Activated CD8-positive, alpha-beta memory T cell treated with anti-CD3 and anti-CD28 coated beads for 24 hours (primary cell): ENCODE results near the gene IFNA2.
"Not testable (repeated sequence)": the region's sequence is repeated elsewhere in the genome, so short reads cannot be mapped to it uniquely, and the experiment has no call there.

Experiments used
- DNase-seq: peaks from one replicate; pipeline ENCODE4 v3.0.0-alpha.2; 2020

IFNA2 gene

DNA sequence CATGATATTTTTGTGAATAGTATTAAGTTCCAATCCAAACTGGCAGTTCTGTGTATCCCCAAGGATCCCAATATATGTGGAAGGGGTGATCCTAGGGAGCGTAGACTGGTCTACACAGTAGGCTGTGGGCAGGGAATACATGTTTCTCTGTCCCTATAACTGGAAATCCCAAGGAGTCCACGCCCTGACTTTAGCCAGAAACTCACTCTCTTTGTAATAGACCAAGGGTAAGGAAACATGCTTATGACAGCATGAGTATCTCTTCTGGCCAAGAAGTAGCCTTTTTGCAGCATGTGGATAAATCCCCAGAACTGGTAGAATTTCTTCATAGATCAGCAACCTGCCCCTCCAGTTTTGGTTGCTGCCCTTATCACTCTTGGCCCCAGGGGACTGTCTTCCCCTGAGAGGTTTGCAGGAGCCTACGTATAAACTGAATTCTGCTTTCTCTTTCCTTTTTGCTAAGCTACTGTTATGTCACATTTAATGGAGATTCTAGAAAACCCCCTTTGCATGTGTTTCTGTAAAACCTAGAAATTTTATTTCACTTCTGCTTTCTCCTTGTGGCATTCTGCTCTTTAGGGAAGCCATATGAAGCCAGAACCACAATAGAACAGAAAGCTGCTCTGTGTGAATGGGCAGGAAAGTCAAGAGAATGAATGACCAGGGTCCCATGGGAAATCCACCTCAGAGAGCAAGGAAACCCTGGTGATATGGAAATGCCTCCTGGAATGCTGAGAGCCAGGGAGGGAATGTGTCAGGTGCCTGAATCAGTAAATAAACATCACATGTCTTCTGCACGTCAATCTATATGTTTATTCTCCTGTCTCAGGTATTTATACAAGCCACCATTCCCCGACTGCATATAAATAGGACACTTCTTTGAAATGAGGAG, 3.5 kb downstream of the IFNA2 start:
- DNase-seq, result no peak

DNA sequence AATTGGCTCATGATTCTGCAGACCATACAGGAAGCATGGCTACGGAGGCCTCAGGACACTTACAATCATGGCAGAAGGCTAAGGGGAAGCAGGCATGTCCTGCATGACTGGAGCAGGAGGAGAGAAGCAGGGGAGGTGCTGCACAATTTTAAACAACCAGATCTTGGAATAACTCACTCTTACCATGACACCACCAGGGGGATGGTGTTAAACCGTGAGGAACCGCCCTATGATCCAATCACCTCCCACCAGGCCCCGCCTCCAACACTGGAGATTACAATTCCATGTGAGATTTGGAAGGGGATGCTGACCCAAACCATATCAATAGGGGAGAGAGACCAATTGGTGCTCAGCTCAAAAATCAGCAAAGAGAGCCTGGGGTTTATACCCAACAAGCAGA, 13.7 kb downstream of the IFNA2 start:
- DNase-seq, result not testable (repeated sequence)

DNA sequence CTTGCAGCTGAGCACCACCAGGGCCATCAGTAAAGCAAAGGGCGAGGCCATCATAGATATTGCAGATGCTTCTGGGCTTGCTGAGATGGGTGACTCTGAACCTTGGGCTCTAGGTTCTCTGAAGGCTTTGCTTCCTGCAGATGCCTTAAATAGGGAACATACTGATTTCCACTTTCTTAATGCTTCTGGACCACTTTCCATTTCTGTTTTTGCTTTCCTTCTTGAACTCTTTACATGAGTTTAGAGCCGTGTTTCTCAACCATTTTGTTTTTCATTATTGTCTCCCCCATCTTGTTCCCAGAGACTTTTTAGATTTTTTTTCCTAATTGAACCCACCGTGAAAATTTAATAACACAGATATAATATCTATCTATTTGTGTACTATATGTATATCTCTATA, 17.2 kb downstream of the IFNA2 start, which contains the start of gene IFNA13:
Gene IFNA13 (minus strand): TSS at position 101 of the 400 bp plus-strand sequence. CDS start 47 bp downstream, at position 54.
- no peak for DNase-seq

DNA sequence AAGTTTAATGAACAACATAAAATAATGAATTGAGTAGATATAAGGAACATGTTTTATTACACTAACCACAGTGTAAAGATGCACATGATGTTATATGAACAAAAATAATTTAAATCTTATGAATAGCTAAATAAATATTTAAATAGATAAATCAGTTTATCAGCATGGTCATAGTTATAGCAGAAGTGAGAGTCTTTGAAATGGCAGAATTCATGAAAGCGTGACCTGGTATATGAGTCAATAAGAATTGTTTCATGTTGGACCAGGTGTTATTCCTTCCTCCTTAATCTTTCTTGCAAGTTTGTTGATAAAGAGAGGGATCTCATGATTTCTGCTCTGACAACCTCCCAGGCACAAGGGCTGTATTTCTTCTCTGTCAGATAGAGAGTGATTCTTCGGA, 18.0 kb downstream of the IFNA2 start:
- not testable (repeated sequence) for DNase-seq

GRCh38 chr9:21362287-21362686, 22.9 kb downstream of the IFNA2 start:
- no peak for DNase-seq

DNA sequence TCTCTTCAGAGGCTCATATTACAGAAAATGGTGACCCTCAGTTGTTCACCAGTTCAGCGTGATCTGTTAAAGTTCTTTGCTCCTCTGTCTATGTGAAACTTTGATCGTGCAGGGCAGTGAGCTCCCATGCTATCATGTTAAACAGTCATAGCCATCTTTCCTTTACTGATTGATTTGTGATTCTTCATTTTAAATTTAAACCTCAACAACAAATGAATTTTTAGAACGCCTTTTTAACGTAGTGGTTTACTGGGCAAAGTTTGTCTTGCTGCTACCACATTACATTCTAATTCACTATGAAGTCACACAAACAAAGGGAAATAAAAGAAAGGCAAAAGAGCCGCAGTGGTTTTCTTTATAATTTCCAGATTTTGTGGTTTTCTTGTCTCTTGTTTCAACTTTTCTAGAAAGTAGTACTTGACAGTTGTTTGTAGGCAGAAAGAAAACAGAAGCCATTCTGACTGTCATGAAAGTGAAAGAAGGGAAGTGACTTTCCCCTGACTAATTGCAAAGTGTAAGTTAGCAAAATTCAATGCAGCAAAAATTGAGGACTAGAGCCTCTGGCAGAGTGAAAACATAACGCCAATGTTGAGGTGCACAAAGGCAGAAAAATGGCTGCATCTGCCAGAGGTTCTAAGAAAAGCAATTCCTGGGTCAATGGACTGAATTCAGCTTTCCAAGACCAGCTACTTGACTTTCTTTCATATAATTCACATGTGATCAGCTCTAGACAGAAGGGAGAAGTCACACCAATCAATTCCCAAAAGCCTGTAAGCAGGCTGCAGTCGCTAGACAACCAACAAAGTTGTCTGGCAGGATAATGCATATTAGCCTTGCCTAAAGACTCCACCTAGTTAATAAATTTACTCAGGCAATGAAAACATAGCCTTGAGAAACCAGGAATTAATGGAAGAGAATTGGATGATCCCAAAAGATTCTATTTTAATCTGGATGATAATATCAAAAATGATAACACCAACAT, 27.4 kb downstream of the IFNA2 start:
- DNase-seq, result peak; percentile 61

DNA sequence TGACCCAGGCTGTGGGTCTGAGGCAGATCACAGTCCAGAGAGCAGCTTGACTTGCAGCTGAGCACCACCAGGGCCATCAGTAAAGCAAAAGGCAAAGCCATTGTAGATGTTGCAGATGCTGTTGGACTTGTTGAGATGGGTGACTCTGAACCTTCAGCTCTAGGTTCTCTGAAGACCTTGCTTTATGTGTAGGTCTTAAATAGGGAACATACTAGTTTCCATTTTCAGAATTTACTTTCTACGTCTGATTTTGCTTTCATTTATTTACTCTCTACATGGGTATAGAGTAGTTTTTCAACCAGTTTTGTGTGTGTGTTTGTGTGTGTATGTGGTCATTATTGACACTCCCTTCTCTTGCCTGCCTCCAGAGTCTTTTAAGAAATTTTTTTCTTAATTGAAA, 34.4 kb downstream of the IFNA2 start, which contains the start of gene IFNA6:
Gene IFNA6 (minus strand): TSS at position 101 of the 400 bp plus-strand sequence. CDS start 0 bp downstream, at position 101.
- no peak for DNase-seq

- no peak for DNase-seq
Observed at GRCh38 chr9:21348430-21348970, 36.7 kb downstream of the IFNA2 start.

DNA sequence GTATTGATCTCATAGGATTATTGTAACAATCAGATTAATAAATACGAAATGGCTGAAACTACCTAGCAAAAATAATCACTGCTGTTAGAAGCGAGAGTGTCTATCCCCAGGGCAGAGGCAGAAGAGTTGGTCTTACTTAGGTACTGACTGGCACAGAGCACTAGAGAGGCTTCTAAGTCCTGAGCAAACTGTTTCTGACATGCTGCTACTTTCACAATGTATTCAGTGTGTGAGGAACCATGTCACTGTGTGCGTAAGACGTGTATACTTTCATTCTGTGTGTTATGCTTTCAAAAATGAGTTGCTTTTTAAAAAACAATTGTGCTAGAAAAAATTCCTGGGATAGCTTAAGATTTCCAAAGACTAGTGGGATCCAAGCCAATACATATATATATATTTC, 44.5 kb downstream of the IFNA2 start:
- no peak for DNase-seq

- DNase-seq, result no peak
Observed at GRCh38 chr9:21336457-21336856, 48.7 kb downstream of the IFNA2 start.

GRCh38 chr9:21334701-21335632, 50.2 kb downstream of the IFNA2 start, which contains the start of gene KLHL9:
Gene KLHL9 (minus strand): TSS chr9:21335404. CDS start chr9:21334859, 545 bp downstream.
- peak; percentile 93 for DNase-seq
